GM23338 (cell line): Measurements from ENCODE around the gene PDF. TPM values are rescaled to one million over a fixed set of nuclear protein-coding genes. Genes with fewer than 3 reads are reported as not detected.

Experiments used
- ATAC-seq: fragments of 200-7000 bp; cut with Tn5 transposase; 3 replicates; pipeline ENCODE4 v1.9.1; 2020
- DNase-seq: peaks from one replicate; pipeline ENCODE4 v3.0.0-alpha.2; 2015; ENCODE audit warnings: low spot score
- H2AFZ ChIP-seq: fragments of 200-600 bp; sonication (generic); 2 replicates; pipeline ENCODE4 v1.8.0; 2016; ENCODE audit warnings: antibody characterized with exemption, mild to moderate bottlenecking, moderate library complexity
- H3F3A ChIP-seq: fragments of 200-600 bp; sonication (generic); replicated peaks from 2 replicates; pipeline ENCODE4 v1.8.0; 2017; ENCODE audit warnings: antibody characterized with exemption, mixed run types, low read depth
- H3K27ac ChIP-seq: fragments of 200-600 bp; sonication (generic); 2 replicates; pipeline ENCODE4 v1.6.1; 2016; ENCODE audit warnings: low read depth
- H3K27me3 ChIP-seq: fragments of 200-600 bp; sonication (generic); 2 replicates; pipeline ENCODE4 v1.8.0; 2016; ENCODE audit warnings: mild to moderate bottlenecking, mixed run types, moderate library complexity; ENCODE audit not compliant: insufficient read depth
- H3K36me3 ChIP-seq: fragments of 200-600 bp; sonication (generic); 2 replicates; pipeline ENCODE4 v1.8.0; 2016; ENCODE audit warnings: mild to moderate bottlenecking; ENCODE audit not compliant: insufficient read depth
- H3K4me1 ChIP-seq: fragments of 200-600 bp; sonication (generic); 2 replicates; pipeline ENCODE4 v1.8.0; 2016; ENCODE audit warnings: mild to moderate bottlenecking, moderate library complexity; ENCODE audit not compliant: insufficient read depth
- H3K4me2 ChIP-seq: fragments of 200-600 bp; sonication (generic); 2 replicates; pipeline ENCODE4 v1.7.1; 2017; ENCODE audit warnings: mixed run types
- H3K4me3 ChIP-seq: fragments of 200-600 bp; sonication (generic); 2 replicates; pipeline ENCODE4 v1.6.1; 2016; ENCODE audit warnings: mixed run types
- H3K79me2 ChIP-seq: fragments of 200-600 bp; sonication (generic); replicated peaks from 2 replicates; pipeline ENCODE4 v1.8.0; 2017; ENCODE audit warnings: mild to moderate bottlenecking; ENCODE audit not compliant: insufficient read depth
- H3K9me2 ChIP-seq: fragments of 200-600 bp; sonication (generic); 2 replicates; pipeline ENCODE4 v1.8.0; 2017; ENCODE audit not compliant: insufficient read depth
- H4K20me1 ChIP-seq: fragments of 200-600 bp; sonication (generic); replicated peaks from 2 replicates; pipeline ENCODE4 v1.8.0; 2017; ENCODE audit warnings: mild to moderate bottlenecking; ENCODE audit not compliant: insufficient read depth
- H3K27ac Mint-ChIP-seq: 2 replicates; pipeline ENCODE4 v1.8.0; 2020; ENCODE audit warnings: inconsistent platforms, mild to moderate bottlenecking, moderate library complexity, mixed read lengths
- H3K27me3 Mint-ChIP-seq: 3 replicates; pipeline ENCODE4 v1.8.0; 2022; ENCODE audit warnings: low read depth, mild to moderate bottlenecking, moderate library complexity, mixed read lengths, inconsistent platforms; ENCODE audit not compliant: insufficient read depth, poor library complexity
- H3K36me3 Mint-ChIP-seq: 3 replicates; pipeline ENCODE4 v1.8.0; 2021; ENCODE audit warnings: low read depth, mild to moderate bottlenecking, inconsistent platforms, moderate library complexity, mixed read lengths
- H3K4me1 Mint-ChIP-seq: 3 replicates; pipeline ENCODE4 v1.8.0; 2020; ENCODE audit warnings: mild to moderate bottlenecking, inconsistent platforms, mixed read lengths
- H3K4me3 Mint-ChIP-seq: 3 replicates; pipeline ENCODE4 v1.8.0; 2021; ENCODE audit warnings: moderate library complexity, mild to moderate bottlenecking, inconsistent platforms, mixed read lengths
- H3K9me3 Mint-ChIP-seq: 3 replicates; pipeline ENCODE4 v1.8.0; 2020; ENCODE audit warnings: moderate library complexity, mild to moderate bottlenecking, inconsistent platforms, mixed read lengths
- EZH2 ChIP-seq: fragments of 200-600 bp; sonication (generic); IDR thresholded peaks from one replicate; pipeline ENCODE4 v1.8.0; 2017; ENCODE audit warnings: antibody characterized with exemption, mild to moderate bottlenecking, low read depth; ENCODE audit not compliant: unreplicated experiment
- EZH2phosphoT487 ChIP-seq: fragments of 200-600 bp; sonication (generic); IDR thresholded peaks from one replicate; pipeline ENCODE4 v1.8.1; 2018; ENCODE audit warnings: antibody characterized with exemption; ENCODE audit not compliant: unreplicated experiment
- NANOG ChIP-seq: IDR thresholded peaks from 2 replicates; pipeline ENCODE4 v1.6.1; 2016; ENCODE audit warnings: antibody characterized with exemption, borderline replicate concordance
- POLR2AphosphoS5 ChIP-seq: IDR thresholded peaks from 2 replicates; pipeline ENCODE4 v1.6.1; 2016; ENCODE audit warnings: antibody characterized with exemption, low read depth
- STAT1 ChIP-seq: IDR thresholded peaks from one replicate; pipeline ENCODE4 v1.6.1; 2016; ENCODE audit warnings: antibody characterized with exemption; ENCODE audit not compliant: unreplicated experiment
- polyA plus RNA-seq: library from polyadenylated mRNA; unstranded; fragments of >200 nt; fragmentation: Nextera tagmentation; extraction: Ambion mirVana; gene quantifications from 2 replicates; pipeline ENCODE4 v1.2.1, GENCODE V29; 2016
- total RNA-seq: library from RNA; depleted of rRNA; stranded (reverse); fragments of >200 nt; shearing (Covaris generic); gene quantifications from 2 replicates; pipeline ENCODE4 v1.2.3, GENCODE V29; 2014
- TF ChIP-seq, protein P1 (sequence below): fragments of 250-450 bp; sonication (Bioruptor Pico); IDR thresholded peaks from 2 replicates; pipeline ENCODE4 v1.5.0; 2020; ENCODE audit warnings: mild to moderate bottlenecking, moderate library complexity

Gene PDF
- total and polyA plus RNA-seq, 2 experiments from 2014 or later: 18.8 to 43.4 TPM

DNA sequence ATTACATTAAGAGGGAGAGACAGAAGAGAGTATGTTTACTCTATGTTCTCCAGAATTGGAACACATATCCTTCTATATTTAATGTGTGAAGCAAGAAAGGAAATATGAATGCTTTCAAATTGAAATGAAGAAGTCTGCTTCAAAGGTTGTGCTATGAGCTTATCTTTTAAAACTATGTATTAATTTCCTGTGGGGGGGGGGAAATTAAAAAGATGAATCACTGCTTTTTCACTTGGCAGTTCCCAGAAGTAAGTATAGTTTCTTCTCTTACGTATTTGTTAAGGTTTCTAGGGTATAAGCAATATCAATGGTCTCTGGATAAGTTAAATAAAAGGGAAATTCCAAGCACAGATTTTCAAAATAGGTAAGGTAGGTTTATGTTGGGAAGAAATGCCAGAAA is 48.4 kb upstream of the PDF start:
- Mint-ChIP-seq H3K4me1 (no peaks in the 10 kb centered on the region), H3K9me3 (no peaks in the 10 kb centered on the region), H3K36me3 (peaks cover 55% of the 10 kb centered on the region), H3K27me3 (peaks cover 2% of the 10 kb centered on the region), H3K4me3 (no peak overlapping the region), H3K27ac (no peak overlapping the region)
- Histone ChIP-seq H2AFZ (no peak overlapping the region), H4K20me1 (peaks cover 10% of the 10 kb centered on the region), H3K4me2 (no peak overlapping the region), H3K4me1 (no peaks in the 10 kb centered on the region), H3K79me2 (peaks cover 29% of the 10 kb centered on the region), H3K27me3 (no peaks in the 10 kb centered on the region), H3K4me3 (no peak overlapping the region), H3K36me3 (peaks cover 44% of the 10 kb centered on the region), H3K27ac (no peak overlapping the region), H3K9me2 (no peaks in the 10 kb centered on the region), H3F3A (peaks cover 2% of the 10 kb centered on the region; the same call in 1 of the 2 replicates)
- DNase-seq (no peak), ATAC-seq (no peak)
- TF ChIP-seq EZH2phosphoT487: no peak
- TF ChIP-seq EZH2: no peak
- no peak for TF ChIP-seq POLR2AphosphoS5
- TF ChIP-seq, protein P1, sequence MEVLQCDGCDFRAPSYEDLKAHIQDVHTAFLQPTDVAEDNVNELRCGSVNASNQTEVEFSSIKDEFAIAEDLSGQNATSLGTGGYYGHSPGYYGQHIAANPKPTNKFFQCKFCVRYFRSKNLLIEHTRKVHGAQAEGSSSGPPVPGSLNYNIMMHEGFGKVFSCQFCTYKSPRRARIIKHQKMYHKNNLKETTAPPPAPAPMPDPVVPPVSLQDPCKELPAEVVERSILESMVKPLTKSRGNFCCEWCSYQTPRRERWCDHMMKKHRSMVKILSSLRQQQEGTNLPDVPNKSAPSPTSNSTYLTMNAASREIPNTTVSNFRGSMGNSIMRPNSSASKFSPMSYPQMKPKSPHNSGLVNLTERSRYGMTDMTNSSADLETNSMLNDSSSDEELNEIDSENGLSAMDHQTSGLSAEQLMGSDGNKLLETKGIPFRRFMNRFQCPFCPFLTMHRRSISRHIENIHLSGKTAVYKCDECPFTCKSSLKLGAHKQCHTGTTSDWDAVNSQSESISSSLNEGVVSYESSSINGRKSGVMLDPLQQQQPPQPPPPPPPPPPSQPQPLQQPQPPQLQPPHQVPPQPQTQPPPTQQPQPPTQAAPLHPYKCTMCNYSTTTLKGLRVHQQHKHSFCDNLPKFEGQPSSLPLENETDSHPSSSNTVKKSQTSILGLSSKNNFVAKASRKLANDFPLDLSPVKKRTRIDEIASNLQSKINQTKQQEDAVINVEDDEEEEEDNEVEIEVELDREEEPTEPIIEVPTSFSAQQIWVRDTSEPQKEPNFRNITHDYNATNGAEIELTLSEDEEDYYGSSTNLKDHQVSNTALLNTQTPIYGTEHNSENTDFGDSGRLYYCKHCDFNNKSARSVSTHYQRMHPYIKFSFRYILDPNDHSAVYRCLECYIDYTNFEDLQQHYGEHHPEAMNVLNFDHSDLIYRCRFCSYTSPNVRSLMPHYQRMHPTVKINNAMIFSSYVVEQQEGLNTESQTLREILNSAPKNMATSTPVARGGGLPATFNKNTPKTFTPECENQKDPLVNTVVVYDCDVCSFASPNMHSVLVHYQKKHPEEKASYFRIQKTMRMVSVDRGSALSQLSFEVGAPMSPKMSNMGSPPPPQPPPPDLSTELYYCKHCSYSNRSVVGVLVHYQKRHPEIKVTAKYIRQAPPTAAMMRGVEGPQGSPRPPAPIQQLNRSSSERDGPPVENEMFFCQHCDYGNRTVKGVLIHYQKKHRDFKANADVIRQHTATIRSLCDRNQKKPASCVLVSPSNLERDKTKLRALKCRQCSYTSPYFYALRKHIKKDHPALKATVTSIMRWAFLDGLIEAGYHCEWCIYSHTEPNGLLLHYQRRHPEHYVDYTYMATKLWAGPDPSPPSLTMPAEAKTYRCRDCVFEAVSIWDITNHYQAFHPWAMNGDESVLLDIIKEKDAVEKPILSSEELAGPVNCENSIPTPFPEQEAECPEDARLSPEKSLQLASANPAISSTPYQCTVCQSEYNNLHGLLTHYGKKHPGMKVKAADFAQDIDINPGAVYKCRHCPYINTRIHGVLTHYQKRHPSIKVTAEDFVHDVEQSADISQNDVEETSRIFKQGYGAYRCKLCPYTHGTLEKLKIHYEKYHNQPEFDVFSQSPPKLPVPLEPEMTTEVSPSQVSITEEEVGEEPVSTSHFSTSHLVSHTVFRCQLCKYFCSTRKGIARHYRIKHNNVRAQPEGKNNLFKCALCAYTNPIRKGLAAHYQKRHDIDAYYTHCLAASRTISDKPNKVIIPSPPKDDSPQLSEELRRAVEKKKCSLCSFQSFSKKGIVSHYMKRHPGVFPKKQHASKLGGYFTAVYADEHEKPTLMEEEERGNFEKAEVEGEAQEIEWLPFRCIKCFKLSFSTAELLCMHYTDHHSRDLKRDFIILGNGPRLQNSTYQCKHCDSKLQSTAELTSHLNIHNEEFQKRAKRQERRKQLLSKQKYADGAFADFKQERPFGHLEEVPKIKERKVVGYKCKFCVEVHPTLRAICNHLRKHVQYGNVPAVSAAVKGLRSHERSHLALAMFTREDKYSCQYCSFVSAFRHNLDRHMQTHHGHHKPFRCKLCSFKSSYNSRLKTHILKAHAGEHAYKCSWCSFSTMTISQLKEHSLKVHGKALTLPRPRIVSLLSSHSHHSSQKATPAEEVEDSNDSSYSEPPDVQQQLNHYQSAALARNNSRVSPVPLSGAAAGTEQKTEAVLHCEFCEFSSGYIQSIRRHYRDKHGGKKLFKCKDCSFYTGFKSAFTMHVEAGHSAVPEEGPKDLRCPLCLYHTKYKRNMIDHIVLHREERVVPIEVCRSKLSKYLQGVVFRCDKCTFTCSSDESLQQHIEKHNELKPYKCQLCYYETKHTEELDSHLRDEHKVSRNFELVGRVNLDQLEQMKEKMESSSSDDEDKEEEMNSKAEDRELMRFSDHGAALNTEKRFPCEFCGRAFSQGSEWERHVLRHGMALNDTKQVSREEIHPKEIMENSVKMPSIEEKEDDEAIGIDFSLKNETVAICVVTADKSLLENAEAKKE (CRISPR knock-in tag): no peak

DNA sequence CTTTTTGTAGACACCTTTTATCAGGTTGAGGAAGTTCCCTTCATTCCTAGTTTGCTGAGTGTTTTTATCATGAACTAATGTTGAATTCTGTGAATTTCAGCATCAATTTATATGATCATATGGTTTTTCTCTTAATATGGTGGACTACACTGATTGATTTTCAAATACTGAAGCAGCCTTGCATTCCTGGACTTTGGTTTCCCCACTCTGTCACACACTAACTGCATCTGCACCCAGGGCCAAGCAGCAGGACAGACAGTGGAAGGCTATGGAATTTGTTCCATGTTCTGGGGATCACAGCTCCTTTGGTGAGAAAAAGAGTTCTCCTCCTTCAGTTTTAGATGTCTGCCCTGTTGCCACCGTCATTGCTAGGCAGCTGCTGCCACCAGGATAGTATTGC is 47.6 kb upstream of the PDF start:
- Histone ChIP-seq H3K36me3 (peaks cover 37% of the 10 kb centered on the region), H3K4me3 (no peak overlapping the region), H3F3A (no peaks in the 10 kb centered on the region; the same call in 1 of the 2 replicates), H3K9me2 (no peaks in the 10 kb centered on the region), H3K4me2 (no peak overlapping the region), H2AFZ (no peak overlapping the region), H3K27me3 (no peaks in the 10 kb centered on the region), H3K79me2 (peaks cover 21% of the 10 kb centered on the region), H3K27ac (no peak overlapping the region), H3K4me1 (no peaks in the 10 kb centered on the region), H4K20me1 (peaks cover 10% of the 10 kb centered on the region)
- no peak for TF ChIP-seq STAT1
- TF ChIP-seq EZH2: no peak
- TF ChIP-seq NANOG: no peak
- no peak for TF ChIP-seq EZH2phosphoT487
- Mint-ChIP-seq H3K4me1 (no peaks in the 10 kb centered on the region), H3K36me3 (peaks cover 49% of the 10 kb centered on the region), H3K4me3 (no peak overlapping the region), H3K27me3 (peaks cover 2% of the 10 kb centered on the region), H3K27ac (no peak overlapping the region), H3K9me3 (no peaks in the 10 kb centered on the region)
- no peak for ATAC-seq
- no peak for DNase-seq
